Measurements from ENCODE around the gene VAV2.

VAV2 gene

GRCh38 chr9:133935328-133936005 is 56.7 kb downstream of the VAV2 start:
- H3K4me3 ChIP-seq (replicated peaks; ENCODE audit: low read depth, low read length) = no peak overlapping the region
- TF ChIP-seq CTCF (IDR thresholded peaks at IDR 0.05; ENCODE audit: low read depth, low read length, missing control alignments) = no peak
- no peak for DNase-seq (ENCODE audit: extremely low read depth, low read depth)

- H3K4me3 ChIP-seq (replicated peaks; ENCODE audit: low read depth, low read length) = no peak overlapping the region
- no peak for DNase-seq (ENCODE audit: extremely low read depth, low read depth)
- TF ChIP-seq CTCF (IDR thresholded peaks at IDR 0.05; ENCODE audit: low read depth, low read length, missing control alignments) = no peak
These were observed 57.5 kb downstream of the VAV2 start for GRCh38 chr9:133934482-133935232.

GRCh38 chr9:133933426-133934026 is 58.6 kb downstream of the VAV2 start:
- no peak overlapping the region for H3K4me3 ChIP-seq (replicated peaks; ENCODE audit: low read depth, low read length)
- TF ChIP-seq CTCF (IDR thresholded peaks at IDR 0.05; ENCODE audit: low read depth, low read length, missing control alignments) = no peak
- no peak for DNase-seq (ENCODE audit: extremely low read depth, low read depth)

GRCh38 chr9:133932633-133933032 is 59.5 kb downstream of the VAV2 start:
- no peak for TF ChIP-seq CTCF (IDR thresholded peaks at IDR 0.05; ENCODE audit: low read depth, low read length, missing control alignments)
- H3K4me3 ChIP-seq (replicated peaks; ENCODE audit: low read depth, low read length) = no peak overlapping the region
- DNase-seq (ENCODE audit: extremely low read depth, low read depth) = no peak

GRCh38 chr9:133932181-133932580 is 59.9 kb downstream of the VAV2 start:
- DNase-seq (ENCODE audit: extremely low read depth, low read depth) = no peak
- TF ChIP-seq CTCF (IDR thresholded peaks at IDR 0.05; ENCODE audit: low read depth, low read length, missing control alignments) = no peak
- H3K4me3 ChIP-seq (replicated peaks; ENCODE audit: low read depth, low read length) = no peak overlapping the region

GRCh38 chr9:133930682-133931485 is 61.2 kb downstream of the VAV2 start:
- no peak for DNase-seq (ENCODE audit: extremely low read depth, low read depth)
- TF ChIP-seq CTCF (IDR thresholded peaks at IDR 0.05; ENCODE audit: low read depth, low read length, missing control alignments) = no peak
- no peak overlapping the region for H3K4me3 ChIP-seq (replicated peaks; ENCODE audit: low read depth, low read length)
